NOMO-1 treated with DMSO at 0.1 percent for 48 hours (cell line): ENCODE data around the gene TNFRSF25.

ENCODE experiments used
- DNase-seq: peaks from one replicate; lab custom pipeline; 2025; ENCODE audit not compliant: unreplicated experiment; lab: John Stamatoyannopoulos, UW

Gene TNFRSF25, protein sequence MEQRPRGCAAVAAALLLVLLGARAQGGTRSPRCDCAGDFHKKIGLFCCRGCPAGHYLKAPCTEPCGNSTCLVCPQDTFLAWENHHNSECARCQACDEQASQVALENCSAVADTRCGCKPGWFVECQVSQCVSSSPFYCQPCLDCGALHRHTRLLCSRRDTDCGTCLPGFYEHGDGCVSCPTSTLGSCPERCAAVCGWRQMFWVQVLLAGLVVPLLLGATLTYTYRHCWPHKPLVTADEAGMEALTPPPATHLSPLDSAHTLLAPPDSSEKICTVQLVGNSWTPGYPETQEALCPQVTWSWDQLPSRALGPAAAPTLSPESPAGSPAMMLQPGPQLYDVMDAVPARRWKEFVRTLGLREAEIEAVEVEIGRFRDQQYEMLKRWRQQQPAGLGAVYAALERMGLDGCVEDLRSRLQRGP

DNA sequence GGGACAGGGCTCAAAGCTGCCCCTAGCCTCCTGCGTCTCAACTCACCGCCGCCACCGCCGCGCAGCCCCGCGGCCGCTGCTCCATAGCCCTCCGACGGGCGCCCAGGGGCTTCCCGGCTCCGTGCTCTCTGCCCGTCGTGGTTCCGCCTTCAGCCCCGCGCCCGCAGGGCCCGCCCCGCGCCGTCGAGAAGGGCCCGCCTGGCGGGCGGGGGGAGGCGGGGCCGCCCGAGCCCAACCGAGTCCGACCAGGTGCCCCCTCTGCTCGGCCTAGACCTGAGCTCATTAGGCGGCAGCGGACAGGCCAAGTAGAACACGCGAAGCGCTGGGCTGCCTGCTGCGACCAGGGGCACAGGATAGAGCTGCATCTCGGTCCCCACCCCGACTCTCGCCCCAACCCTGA, at the start of gene TNFRSF25:
Gene TNFRSF25 (minus strand): TSS at position 151 of the 400 bp plus-strand sequence. CDS start 66 bp downstream, at position 85.
- DNase-seq = no peak

DNA sequence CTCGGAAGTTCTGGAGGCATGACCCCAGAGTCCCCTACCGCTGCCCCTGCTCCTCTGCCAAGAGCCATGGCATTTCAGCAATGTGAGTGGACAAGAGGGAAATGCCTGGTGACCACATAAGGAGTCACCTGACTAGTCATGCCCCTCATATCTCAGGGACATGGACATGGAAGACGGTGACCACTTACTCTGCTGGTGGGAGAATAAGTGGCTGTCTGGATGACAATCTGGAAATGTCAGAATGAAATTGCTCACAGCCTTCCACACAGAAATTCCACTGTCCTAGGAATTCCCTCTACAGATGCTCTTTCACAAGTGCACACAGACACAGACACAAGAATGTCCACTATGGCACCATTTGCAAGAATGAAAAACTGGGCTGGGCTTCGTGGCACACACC, 49.8 kb upstream of the TNFRSF25 start:
- no peak for DNase-seq

DNA sequence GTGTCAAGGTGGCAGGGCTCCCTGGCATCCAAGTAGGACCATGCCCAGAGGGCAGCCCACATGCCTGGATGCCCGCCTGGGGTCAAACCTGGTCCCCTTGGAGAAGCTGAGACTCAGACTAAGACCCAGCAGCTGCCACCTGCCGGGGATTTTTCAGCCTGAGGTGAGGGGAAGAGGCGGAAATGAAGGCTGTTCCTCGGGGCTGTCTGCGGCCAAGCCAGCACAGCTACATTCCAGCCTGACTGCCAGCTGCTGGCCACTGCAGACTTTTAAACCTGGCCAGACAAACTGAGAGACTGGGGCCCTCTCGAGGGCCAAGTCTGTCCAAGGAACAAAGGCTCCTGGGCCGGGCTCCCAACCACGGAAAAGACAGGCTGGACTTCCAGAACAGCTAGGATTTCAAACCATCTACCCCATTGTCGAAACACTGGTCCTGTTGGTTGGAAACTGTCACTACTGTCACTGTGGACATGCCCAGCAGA, 47.4 kb upstream of the TNFRSF25 start:
- DNase-seq = no peak

DNA sequence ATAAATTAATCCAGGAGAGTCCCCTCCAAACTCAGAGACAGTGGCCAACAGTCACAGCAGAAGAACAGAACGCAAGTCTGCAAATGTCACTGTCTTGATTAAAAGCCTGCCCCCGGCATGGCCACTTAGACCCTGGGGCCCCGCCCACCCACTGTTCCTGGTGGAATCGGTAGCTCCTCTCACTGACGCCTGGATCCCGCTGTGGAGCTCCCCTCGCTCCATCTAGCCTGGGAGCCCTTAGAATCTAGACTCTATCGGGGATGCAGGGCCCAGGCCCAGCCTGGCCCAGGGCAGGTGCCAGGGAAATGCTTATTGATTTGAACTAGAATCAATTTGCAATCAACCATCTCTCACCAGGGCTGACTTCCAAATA, 46.9 kb upstream of the TNFRSF25 start:
- DNase-seq = no peak

DNA sequence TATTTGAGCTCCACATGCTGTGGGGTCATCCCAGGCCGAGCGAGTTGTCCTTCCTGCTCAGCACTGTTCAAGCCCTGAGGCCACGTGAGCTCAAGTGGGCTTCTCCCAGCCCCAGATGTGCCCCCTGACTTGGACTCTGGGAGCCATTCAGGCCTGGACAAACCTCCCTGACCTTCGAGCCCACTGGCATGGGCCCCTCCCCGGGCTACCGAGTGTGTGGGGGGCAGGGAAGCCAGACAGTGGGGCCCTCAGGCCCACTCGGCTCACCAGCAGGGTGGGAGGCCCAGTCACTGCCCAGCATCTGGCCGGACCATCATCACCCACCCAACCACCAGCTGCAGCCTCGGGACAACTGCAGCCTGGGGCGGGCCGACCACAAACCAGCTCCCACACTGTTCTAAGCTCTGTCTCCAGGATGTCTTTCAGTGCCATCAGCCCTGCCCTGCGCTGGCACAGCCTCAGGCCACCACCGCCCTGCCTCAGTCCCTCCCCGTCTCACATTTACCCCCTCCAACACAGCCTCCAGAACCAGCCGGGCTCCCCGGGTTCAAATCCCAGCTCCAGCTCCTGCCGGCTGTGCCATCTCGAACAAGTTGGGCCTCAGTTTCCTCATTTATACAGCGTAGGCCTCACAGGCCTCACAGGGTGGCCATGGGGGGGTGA, 46.4 kb upstream of the TNFRSF25 start:
- DNase-seq = no peak

DNA sequence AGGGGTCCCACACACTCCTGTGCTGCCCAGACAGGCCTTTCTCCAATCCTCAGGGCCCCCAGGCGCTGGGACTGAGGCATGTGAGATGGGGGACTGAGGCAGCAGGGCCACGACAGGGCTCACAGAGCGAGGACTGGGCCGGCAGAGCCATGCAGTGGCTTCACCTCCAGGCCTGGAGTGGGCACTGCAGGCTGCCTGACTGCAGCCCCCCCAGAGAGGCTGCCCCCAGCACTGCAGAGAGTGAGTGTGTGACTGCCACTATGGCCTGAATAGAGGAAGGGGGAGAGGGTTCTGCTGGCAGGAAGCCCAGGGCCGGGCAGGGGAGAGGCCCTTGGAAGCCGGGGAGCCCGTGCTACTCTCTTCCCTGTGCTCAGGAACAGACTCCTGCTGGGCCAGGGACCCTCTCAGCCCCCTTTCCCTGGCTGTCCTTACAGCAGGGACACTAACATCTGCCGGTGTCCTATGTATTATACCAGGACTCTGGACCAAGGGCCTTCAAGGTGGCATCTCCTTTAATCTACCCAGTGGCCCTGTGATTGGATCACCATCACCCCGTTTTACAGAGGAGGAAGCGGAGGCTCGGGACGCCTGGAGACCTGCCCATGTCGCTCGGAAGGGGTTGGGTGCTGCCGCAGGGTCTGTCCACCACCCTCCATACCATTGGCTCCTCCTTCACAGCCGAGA, 45.7 kb upstream of the TNFRSF25 start:
- DNase-seq = no peak

DNA sequence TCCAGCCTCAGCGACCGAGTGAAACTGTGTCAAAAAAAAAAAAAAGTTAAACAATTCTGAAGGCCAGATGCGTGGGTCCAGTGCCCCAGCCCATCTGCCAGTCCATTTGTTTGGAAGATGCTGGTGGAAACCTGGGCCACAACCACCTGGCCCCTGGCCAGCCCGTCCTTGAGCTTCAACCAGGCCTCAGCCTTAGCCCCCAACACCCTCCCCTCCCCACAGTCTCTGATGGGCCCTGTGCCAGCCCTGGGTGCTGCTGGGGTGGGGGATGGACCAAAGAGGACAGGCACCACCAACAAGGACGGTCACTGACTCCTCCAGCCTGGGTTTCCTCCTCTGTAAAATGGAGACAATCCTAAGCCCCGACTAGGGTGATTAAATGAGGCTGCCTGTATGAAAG, 45.1 kb upstream of the TNFRSF25 start:
- DNase-seq = no peak

DNA sequence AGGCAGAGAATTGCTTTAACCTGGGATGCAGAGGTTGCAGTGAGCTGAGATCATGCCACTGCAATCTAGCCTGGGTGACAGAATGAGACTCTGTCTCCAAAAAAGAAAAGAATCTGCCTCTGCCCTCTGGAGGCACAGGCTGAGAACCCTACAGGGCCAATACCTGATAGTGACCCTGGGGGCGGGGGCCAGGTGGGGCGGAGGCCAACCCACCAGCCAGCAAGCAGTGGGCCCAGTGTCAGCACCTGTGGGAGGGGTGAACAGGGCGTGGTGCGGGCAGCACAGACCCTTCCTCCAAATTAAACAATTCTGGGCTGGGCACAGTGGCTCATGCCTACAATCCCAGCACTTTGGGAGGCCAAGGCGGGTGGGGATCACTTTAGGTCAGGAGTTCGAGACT, 44.5 kb upstream of the TNFRSF25 start:
- no peak for DNase-seq

DNA sequence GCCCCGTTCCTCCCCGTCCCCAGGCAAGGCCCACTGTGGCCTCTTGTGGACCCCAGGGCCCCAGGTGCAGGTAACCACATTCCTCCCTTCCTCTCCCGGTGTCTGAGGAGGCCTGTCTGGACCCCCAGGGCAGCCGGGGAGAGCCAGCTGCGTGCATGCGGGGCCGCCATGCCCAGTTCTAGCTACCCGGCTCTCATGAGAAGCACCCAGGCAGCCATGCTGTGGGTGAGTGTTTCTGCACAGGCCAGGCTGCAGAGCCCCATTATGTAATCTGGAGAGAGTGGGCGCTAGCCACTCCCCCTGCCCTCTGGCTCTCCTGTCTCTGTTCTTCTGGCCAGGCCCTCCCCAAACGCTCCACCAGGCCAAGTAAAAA, 43.9 kb upstream of the TNFRSF25 start:
- no peak for DNase-seq

DNA sequence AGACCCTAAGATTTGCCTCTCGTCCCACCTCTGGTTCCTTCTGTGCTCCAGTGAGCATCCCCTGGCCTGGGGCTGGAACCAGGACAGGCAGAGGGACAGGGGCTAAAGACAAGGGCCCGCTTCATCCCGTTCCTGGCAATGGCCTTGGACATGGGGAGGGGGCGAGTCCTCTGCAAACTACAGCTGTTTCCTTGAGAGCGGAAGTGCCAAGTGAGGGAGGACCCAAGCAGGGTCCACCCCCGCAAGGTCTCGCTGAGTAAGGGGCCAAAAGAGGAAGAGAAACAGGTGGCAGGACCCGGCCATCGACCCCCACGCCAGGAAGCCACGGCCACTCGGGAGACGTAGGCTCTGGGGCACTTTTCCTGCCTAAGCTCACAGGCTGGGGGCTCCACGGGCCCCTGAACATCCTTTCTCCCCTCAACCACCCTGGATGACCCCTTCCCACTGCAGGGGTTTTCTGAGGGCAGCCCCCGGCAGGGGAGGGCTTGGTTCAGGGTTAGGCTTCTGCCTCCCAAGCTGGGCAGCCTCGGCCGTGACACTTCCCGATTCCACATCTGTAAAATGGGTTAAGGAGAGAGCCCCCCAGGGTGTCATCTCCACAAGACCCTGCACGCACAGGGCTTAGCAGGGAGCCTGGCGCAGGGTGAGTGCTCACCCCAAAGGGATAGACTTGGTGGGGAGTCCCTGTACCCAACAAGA, 43.4 kb upstream of the TNFRSF25 start:
- DNase-seq = no peak

DNA sequence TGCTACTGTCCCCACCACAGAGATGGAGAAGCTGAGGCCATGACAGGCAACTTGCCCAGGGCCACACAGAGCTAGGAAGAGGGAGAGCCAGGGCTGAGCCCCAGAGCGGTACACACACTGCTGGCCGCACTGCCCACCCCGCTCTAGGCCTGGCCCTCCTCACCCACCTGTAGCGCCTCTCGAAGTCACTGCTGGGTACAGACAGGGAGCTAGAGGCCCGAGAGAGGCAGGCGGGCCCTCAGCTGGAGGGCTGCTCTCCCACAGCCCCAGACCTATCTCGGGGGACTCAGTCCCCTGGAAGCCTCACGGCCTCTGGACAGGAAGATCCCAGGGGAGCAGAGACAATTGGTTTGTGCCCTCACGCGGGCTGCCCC, 42.8 kb upstream of the TNFRSF25 start:
- DNase-seq = no peak

DNA sequence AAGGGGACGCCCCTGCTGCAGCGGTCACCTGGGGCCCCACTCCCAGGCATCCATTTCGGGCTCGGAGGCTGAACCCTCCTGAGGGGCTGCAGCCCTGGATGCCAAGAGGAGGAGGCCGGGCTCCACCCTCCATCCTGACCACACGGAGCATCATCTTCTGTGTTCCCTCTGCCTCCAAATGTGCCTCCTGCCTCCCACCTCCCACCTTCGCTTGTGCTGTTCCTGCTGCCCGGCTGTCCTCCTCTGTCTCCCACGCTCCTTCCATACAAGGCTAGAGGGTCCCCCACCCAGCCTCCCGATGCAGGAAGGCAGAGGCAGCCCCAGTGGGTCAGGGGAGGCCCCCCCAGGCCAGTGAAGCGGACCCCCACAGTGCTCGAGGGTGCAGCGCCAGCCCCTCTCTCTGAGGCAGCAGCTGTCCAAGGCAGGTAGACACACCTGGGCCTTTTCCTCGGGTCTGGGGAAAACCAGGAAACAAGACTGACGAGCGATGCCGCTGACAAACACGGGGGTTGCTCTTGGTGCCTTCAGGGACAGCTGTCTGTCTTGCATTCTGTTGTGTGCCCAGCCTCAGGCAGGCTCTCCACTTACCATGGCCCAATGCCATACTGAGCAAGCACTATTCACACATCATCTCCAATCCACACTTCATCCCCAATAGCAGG, 42.3 kb upstream of the TNFRSF25 start:
- no peak for DNase-seq

DNA sequence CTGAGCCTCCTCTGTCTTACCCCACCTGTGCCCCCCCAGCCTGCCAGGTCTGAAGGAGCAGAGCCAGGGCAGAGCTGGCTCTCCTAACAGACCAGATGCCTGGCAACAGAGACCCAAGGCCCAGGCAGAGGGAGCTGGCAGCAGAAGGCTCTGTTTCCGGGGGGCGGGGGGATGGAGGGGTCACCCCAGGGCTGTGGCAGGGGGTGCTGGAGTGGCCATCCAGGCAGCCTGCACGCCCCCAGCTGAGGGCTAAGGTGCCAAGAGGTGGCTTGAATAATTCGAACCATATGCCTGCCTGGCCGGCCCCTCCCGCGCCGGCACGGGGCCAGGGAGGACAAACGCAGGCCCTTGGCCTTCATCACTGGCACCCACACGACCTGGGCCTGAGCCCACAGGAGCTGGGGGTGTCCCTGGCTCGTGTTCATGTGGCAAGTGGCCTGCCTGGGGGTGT, 41.5 kb upstream of the TNFRSF25 start:
- DNase-seq = no peak

DNA sequence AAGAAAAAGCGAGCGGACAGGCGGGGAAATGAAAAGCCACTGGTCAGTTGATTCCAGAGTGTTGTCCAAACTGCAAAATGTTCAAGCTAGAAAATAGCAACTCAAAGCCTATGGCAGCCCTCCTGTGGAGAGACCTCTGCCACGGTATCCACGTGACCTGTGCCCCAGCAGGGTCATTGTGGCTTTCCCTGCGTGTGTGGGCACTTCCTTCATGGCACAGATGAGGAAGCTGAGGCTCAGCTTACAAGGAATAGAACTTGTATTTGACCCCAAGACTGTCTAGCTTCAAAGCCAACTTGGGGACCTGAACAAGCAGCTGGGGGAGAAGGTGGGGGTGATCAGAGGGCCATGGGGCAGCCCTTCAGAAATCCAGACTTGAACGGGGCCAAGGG, 41.1 kb upstream of the TNFRSF25 start:
- DNase-seq = peak; percentile 8

DNA sequence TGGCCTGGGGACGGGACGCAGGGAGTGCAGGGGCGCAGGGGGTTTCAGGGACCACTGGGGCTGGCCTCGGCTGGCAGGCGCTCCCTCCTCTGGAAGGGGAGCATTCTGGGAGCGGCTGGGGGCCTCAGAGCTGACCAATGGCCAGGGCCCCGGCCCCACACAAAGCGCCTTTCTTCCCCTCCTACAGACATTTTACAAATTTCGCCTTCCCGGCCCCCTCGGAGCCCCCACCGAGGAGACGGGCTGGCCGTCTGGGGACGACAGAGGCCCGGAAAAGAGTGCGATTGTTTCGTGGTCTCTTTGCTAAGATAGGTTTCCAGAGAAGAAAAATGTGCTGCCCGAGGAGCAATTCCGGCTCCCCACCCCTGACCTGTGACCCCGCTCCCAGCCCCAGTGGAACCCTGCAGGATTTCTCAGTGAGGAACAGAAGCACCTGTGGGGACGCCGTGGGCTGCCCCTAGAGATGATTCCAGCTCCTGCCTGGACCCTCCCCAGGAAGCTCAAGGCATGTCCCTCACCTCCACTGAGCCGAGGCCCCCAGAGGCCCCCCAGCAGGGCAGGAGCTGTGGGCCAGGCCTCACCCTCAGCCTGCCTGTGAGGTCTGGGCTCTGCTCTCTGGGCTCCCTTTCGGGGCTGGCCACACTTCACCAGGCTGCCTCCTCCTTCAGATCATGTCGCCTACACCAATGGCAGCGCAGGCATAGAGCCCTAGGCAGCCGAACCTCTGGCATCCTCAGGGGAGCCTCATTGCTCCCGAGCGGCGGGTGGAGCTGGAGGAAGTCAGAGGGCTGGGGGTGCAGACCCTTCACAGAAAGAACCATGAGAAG, 40.5 kb upstream of the TNFRSF25 start:
- no peak for DNase-seq

DNA sequence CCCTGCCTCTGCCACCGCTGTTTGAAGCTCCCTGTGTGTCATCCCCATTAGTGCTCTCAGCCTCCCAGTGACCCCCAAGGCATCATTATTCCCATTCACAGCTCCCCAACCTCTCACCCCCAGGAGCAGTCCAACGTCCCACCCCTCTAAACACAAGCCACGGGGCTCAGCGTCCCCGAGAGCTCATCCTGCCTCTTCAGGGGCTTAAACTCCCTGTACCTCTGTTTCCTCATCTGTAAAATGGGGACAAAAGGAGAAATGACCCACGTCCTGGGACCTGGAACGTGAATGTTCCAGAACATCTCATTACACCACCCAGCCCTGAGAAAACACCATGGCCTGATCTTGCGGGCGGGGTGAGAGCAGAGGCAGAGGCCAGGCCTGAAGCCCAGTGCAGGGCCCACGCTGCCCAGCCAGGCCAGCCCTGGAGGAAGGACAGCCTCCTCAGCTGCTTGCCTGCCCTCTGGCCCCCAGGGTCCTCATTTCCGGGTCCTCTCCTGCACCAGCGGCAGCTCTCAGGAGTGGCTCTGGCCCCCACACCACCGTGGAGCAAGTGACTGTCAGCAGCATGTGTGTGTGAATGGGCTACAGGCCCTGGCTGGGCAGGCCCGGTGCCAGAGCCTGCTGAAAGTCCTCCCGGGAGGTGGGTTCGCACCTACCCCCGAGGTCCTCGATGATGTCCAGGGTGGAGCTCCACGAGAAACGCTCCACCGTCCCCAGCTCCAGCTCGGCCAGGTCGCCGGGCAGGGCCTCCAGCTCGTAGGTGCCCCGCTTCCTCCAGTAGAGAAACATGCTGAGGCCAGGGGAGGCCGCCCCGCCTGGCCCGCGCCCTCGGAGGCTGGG, 39.6 kb upstream of the TNFRSF25 start:
- no peak for DNase-seq

DNA sequence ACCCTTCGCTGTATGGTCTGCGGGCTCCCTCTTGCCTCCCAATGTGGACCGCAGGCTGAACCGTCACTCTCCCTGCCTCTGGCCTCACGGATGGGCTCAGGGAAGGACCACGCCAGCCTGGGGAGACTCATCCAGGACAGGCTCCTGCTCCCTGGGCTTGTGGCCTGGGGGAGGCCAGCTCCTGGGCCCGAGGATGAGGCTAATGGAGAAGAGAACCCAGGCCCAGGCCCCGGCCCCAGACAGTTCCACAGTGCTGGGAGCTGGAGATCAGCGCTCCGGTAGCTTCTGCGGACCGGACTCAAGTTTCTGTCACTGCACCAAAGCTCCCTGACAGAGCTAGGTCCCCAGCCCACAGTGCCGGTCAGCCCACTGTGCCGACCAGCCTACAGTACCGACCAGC, 38.9 kb upstream of the TNFRSF25 start:
- DNase-seq = no peak

DNA sequence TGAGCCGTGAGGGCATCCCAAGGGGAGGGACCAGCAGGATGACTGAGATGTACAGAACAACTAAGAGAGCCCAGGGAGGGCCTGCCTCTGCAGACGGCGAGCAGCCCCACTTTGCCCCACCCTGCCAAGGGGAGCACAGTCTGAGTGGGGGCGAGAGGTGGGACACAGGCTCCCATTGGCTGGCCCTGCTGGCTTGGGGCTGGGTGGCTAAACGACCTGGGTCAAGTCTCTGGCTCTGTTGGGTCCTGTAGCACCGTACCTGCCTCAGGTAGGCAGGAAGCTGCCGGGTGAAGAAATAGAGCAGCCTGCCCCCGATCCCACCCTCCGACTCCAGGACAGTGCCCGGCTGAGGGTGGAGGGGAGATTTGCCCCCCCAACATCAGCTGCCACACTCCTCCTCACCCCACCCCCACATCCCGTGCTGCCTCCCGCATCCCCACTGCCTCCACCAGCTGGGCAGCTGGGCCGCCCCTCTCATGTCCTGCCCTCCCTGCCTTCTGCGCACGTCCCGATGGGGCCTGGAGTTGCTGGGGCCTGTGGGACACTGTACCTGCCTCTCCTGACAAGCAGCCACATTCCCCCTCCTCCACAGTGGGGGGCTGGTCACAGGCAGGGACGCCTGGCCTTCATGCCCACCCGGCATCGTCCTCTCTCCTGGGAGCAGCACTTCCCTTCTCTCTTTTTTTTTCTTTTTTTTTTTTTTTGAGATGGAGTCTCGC, 38.1 kb upstream of the TNFRSF25 start:
- no peak for DNase-seq
